A549 (cell line): ENCODE results near the gene PIK3IP1.

Source experiments
- CTCF ChIP-seq: fragments of >200 bp; sonication (Bioruptor Twin); formaldehyde crosslinking; IDR thresholded peaks from 3 replicates; pipeline ENCODE4 v1.5.1; 2016
- E2F6 ChIP-seq: IDR thresholded peaks from 2 replicates; pipeline ENCODE4 v1.6.1; 2012; ENCODE audit warnings: low read depth, borderline replicate concordance
- POLR2A ChIP-seq: IDR thresholded peaks from 2 replicates; pipeline ENCODE4 v1.6.1; 2012; ENCODE audit warnings: mild to moderate bottlenecking, low read length
- USF2 ChIP-seq: fragments of 450-650 bp; IDR thresholded peaks from 2 replicates; pipeline ENCODE4 v1.6.1; 2014; ENCODE audit warnings: antibody characterized with exemption

- TF ChIP-seq POLR2A: no peak
- no peak for TF ChIP-seq E2F6
- no peak for TF ChIP-seq USF2
- no peak for TF ChIP-seq CTCF
Observed at GRCh38 chr22:31282748-31283468, 9.4 kb downstream of the PIK3IP1 start.
